ENCODE measurements around the gene VPREB1.
"Not testable (repeated sequence)": the region's sequence is repeated elsewhere in the genome, so short reads cannot be mapped to it uniquely, and the experiment has no call there.

DNA sequence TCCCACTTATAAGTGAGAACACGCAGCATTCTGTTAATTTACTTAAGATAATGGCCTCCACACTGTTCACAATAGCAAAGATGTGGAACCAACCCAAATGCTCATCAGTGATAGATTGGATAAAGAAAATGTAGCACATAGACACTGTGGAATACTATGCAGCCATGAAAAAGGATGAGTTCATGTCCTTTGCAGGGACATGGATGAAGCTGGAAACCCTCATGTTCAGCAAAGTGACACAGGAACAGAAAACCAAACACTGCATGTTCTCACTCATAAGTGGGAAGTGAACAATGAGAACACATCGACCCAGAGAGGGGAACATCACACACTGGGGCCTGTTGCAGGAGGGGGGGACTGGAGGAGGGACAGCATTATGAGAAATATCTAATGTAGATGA lies 15.6 kb downstream of the VPREB1 start:
- not testable (repeated sequence) for TF ChIP-seq CTCF (IDR thresholded peaks at IDR 0.05); CBFB (CRISPR knock-in tag; IDR thresholded peaks at IDR 0.05; ENCODE audit: low read depth); ETV6 (CRISPR knock-in tag; IDR thresholded peaks at IDR 0.05); TCF7 (CRISPR knock-in tag; IDR thresholded peaks at IDR 0.05; ENCODE audit: low read depth); GABPB1 (CRISPR knock-in tag; IDR thresholded peaks at IDR 0.05); ELF4 (CRISPR knock-in tag; IDR thresholded peaks at IDR 0.05; ENCODE audit: low read depth); FOXP1 (CRISPR knock-in tag; IDR thresholded peaks at IDR 0.05; ENCODE audit: borderline replicate concordance)
- TF ChIP-seq, protein P1, sequence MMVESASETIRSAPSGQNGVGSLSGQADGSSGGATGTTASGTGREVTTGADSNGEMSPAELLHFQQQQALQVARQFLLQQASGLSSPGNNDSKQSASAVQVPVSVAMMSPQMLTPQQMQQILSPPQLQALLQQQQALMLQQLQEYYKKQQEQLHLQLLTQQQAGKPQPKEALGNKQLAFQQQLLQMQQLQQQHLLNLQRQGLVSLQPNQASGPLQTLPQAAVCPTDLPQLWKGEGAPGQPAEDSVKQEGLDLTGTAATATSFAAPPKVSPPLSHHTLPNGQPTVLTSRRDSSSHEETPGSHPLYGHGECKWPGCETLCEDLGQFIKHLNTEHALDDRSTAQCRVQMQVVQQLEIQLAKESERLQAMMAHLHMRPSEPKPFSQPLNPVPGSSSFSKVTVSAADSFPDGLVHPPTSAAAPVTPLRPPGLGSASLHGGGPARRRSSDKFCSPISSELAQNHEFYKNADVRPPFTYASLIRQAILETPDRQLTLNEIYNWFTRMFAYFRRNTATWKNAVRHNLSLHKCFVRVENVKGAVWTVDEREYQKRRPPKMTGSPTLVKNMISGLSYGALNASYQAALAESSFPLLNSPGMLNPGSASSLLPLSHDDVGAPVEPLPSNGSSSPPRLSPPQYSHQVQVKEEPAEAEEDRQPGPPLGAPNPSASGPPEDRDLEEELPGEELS (CRISPR knock-in tag; IDR thresholded peaks at IDR 0.05) = not testable (repeated sequence)

All from WTC11 (cell line).